ENCODE data around the gene PGBD1.

DNA sequence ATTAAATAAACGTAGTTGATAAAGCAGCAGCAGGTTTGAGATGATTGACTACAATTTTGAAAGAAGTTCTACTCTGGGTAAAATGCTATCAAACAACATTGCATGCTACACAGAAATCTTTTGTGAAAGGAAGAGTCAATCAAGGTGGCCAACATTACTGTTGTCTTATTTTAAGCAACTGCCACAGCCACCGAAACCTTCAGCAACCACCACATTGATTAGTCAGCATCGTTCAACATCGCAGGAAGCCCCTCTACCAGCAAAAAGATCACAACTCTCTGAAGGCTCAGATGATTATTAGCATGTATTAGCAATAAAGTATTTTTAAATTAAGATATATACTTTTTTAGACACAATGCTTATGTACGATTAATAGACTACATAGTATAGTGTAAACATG is 14.0 kb downstream of the PGBD1 start:
- TF ChIP-seq, protein P1, sequence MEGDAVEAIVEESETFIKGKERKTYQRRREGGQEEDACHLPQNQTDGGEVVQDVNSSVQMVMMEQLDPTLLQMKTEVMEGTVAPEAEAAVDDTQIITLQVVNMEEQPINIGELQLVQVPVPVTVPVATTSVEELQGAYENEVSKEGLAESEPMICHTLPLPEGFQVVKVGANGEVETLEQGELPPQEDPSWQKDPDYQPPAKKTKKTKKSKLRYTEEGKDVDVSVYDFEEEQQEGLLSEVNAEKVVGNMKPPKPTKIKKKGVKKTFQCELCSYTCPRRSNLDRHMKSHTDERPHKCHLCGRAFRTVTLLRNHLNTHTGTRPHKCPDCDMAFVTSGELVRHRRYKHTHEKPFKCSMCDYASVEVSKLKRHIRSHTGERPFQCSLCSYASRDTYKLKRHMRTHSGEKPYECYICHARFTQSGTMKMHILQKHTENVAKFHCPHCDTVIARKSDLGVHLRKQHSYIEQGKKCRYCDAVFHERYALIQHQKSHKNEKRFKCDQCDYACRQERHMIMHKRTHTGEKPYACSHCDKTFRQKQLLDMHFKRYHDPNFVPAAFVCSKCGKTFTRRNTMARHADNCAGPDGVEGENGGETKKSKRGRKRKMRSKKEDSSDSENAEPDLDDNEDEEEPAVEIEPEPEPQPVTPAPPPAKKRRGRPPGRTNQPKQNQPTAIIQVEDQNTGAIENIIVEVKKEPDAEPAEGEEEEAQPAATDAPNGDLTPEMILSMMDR (IDR thresholded peaks at IDR 0.05 in 4 of 5, conservative IDR thresholded peaks at IDR 0.05 in 1 of 5) = no peak
- no peak for TF ChIP-seq POLR2A (IDR thresholded peaks at IDR 0.05)

Data from gastrocnemius medialis (tissue), 4 donors.